GM23338 (cell line): ENCODE measurements around the gene CHAD. TPM values are rescaled to one million over a fixed set of nuclear protein-coding genes. Genes with fewer than 3 reads are reported as not detected.

ENCODE experiments used
- ATAC-seq: fragments of 200-7000 bp; cut with Tn5 transposase; 3 replicates; pipeline ENCODE4 v1.9.1; 2020
- DNase-seq: peaks from one replicate; pipeline ENCODE4 v3.0.0-alpha.2; 2015; ENCODE audit warnings: low spot score
- H2AFZ ChIP-seq: fragments of 200-600 bp; sonication (generic); 2 replicates; pipeline ENCODE4 v1.8.0; 2016; ENCODE audit warnings: antibody characterized with exemption, mild to moderate bottlenecking, moderate library complexity
- H3F3A ChIP-seq: fragments of 200-600 bp; sonication (generic); replicated peaks from 2 replicates; pipeline ENCODE4 v1.8.0; 2017; ENCODE audit warnings: antibody characterized with exemption, mixed run types, low read depth
- H3K27ac ChIP-seq: fragments of 200-600 bp; sonication (generic); 2 replicates; pipeline ENCODE4 v1.6.1; 2016; ENCODE audit warnings: low read depth
- H3K27me3 ChIP-seq: fragments of 200-600 bp; sonication (generic); 2 replicates; pipeline ENCODE4 v1.8.0; 2016; ENCODE audit warnings: mild to moderate bottlenecking, mixed run types, moderate library complexity; ENCODE audit not compliant: insufficient read depth
- H3K36me3 ChIP-seq: fragments of 200-600 bp; sonication (generic); 2 replicates; pipeline ENCODE4 v1.8.0; 2016; ENCODE audit warnings: mild to moderate bottlenecking; ENCODE audit not compliant: insufficient read depth
- H3K4me1 ChIP-seq: fragments of 200-600 bp; sonication (generic); 2 replicates; pipeline ENCODE4 v1.8.0; 2016; ENCODE audit warnings: mild to moderate bottlenecking, moderate library complexity; ENCODE audit not compliant: insufficient read depth
- H3K4me2 ChIP-seq: fragments of 200-600 bp; sonication (generic); 2 replicates; pipeline ENCODE4 v1.7.1; 2017; ENCODE audit warnings: mixed run types
- H3K4me3 ChIP-seq: fragments of 200-600 bp; sonication (generic); 2 replicates; pipeline ENCODE4 v1.6.1; 2016; ENCODE audit warnings: mixed run types
- H3K79me2 ChIP-seq: fragments of 200-600 bp; sonication (generic); replicated peaks from 2 replicates; pipeline ENCODE4 v1.8.0; 2017; ENCODE audit warnings: mild to moderate bottlenecking; ENCODE audit not compliant: insufficient read depth
- H3K9me2 ChIP-seq: fragments of 200-600 bp; sonication (generic); 2 replicates; pipeline ENCODE4 v1.8.0; 2017; ENCODE audit not compliant: insufficient read depth
- H4K20me1 ChIP-seq: fragments of 200-600 bp; sonication (generic); replicated peaks from 2 replicates; pipeline ENCODE4 v1.8.0; 2017; ENCODE audit warnings: mild to moderate bottlenecking; ENCODE audit not compliant: insufficient read depth
- H3K27ac Mint-ChIP-seq: 2 replicates; pipeline ENCODE4 v1.8.0; 2020; ENCODE audit warnings: inconsistent platforms, mild to moderate bottlenecking, moderate library complexity, mixed read lengths
- H3K27me3 Mint-ChIP-seq: 3 replicates; pipeline ENCODE4 v1.8.0; 2022; ENCODE audit warnings: low read depth, mild to moderate bottlenecking, moderate library complexity, mixed read lengths, inconsistent platforms; ENCODE audit not compliant: insufficient read depth, poor library complexity
- H3K36me3 Mint-ChIP-seq: 3 replicates; pipeline ENCODE4 v1.8.0; 2021; ENCODE audit warnings: low read depth, mild to moderate bottlenecking, inconsistent platforms, moderate library complexity, mixed read lengths
- H3K4me1 Mint-ChIP-seq: 3 replicates; pipeline ENCODE4 v1.8.0; 2020; ENCODE audit warnings: mild to moderate bottlenecking, inconsistent platforms, mixed read lengths
- H3K4me3 Mint-ChIP-seq: 3 replicates; pipeline ENCODE4 v1.8.0; 2021; ENCODE audit warnings: moderate library complexity, mild to moderate bottlenecking, inconsistent platforms, mixed read lengths
- H3K9me3 Mint-ChIP-seq: 3 replicates; pipeline ENCODE4 v1.8.0; 2020; ENCODE audit warnings: moderate library complexity, mild to moderate bottlenecking, inconsistent platforms, mixed read lengths
- CREB1 ChIP-seq: fragments of 250-450 bp; sonication (Bioruptor Pico); IDR thresholded peaks from 2 replicates; pipeline ENCODE4 v1.5.0; 2020; ENCODE audit warnings: low read depth, mild to moderate bottlenecking, moderate library complexity
- CTCF ChIP-seq, 2 experiments: fragments of 200-600 bp in 1 of 2; sonication (generic) in 1 of 2; conservative IDR thresholded peaks; 2 replicates each; pipeline versions ENCODE4 v1.5.1 to v1.6.1; 2016 to 2017; ENCODE audit warnings: antibody characterized with exemption in 2 of 2, low read depth in 2 of 2, mild to moderate bottlenecking in 2 of 2, moderate library complexity in 1 of 2
- ETS1 ChIP-seq: IDR thresholded peaks from 2 replicates; pipeline ENCODE4 v1.6.1; 2016; ENCODE audit warnings: antibody characterized with exemption
- EZH2 ChIP-seq: fragments of 200-600 bp; sonication (generic); IDR thresholded peaks from one replicate; pipeline ENCODE4 v1.8.0; 2017; ENCODE audit warnings: antibody characterized with exemption, mild to moderate bottlenecking, low read depth; ENCODE audit not compliant: unreplicated experiment
- EZH2phosphoT487 ChIP-seq: fragments of 200-600 bp; sonication (generic); IDR thresholded peaks from one replicate; pipeline ENCODE4 v1.8.1; 2018; ENCODE audit warnings: antibody characterized with exemption; ENCODE audit not compliant: unreplicated experiment
- JUNB ChIP-seq: IDR thresholded peaks from one replicate; pipeline ENCODE4 v1.6.1; 2016; ENCODE audit warnings: antibody characterized with exemption; ENCODE audit not compliant: unreplicated experiment
- NANOG ChIP-seq: IDR thresholded peaks from 2 replicates; pipeline ENCODE4 v1.6.1; 2016; ENCODE audit warnings: antibody characterized with exemption, borderline replicate concordance
- POLR2AphosphoS5 ChIP-seq: IDR thresholded peaks from 2 replicates; pipeline ENCODE4 v1.6.1; 2016; ENCODE audit warnings: antibody characterized with exemption, low read depth
- REST ChIP-seq: IDR thresholded peaks from one replicate; pipeline ENCODE4 v1.6.1; 2018; ENCODE audit warnings: antibody characterized with exemption; ENCODE audit not compliant: unreplicated experiment
- STAT1 ChIP-seq: IDR thresholded peaks from one replicate; pipeline ENCODE4 v1.6.1; 2016; ENCODE audit warnings: antibody characterized with exemption; ENCODE audit not compliant: unreplicated experiment
- ZNF114 ChIP-seq: fragments of 250-450 bp; sonication (Bioruptor Pico); IDR thresholded peaks from 2 replicates; pipeline ENCODE4 v1.5.0; 2020; ENCODE audit warnings: mild to moderate bottlenecking, moderate library complexity
- ZNF331 ChIP-seq: fragments of 250-450 bp; sonication (Bioruptor Pico); IDR thresholded peaks from 2 replicates; pipeline ENCODE4 v1.5.0; 2020; ENCODE audit warnings: low read depth, mild to moderate bottlenecking, moderate library complexity
- ZNF462 ChIP-seq: fragments of 250-450 bp; sonication (Bioruptor Pico); IDR thresholded peaks from 2 replicates; pipeline ENCODE4 v1.5.0; 2020; ENCODE audit warnings: mild to moderate bottlenecking, moderate library complexity
- polyA plus RNA-seq: library from polyadenylated mRNA; unstranded; fragments of >200 nt; fragmentation: Nextera tagmentation; extraction: Ambion mirVana; gene quantifications from 2 replicates; pipeline ENCODE4 v1.2.1, GENCODE V29; 2016
- total RNA-seq: library from RNA; depleted of rRNA; stranded (reverse); fragments of >200 nt; shearing (Covaris generic); gene quantifications from 2 replicates; pipeline ENCODE4 v1.2.3, GENCODE V29; 2014

Gene CHAD
- total and polyA plus RNA-seq, 2 experiments from 2014 or later, result 0.18 TPM; not detected in 1

GRCh38 chr17:50492214-50492613 lies 23.5 kb upstream of the CHAD start:
- no peaks in the 10 kb centered on the region for H3K36me3 ChIP-seq
- peak overlapping the region; percentile 60; the same call in 1 of the 2 replicates for H2AFZ ChIP-seq
- no peak overlapping the region for H3K27ac ChIP-seq
- H3F3A ChIP-seq, result no peaks in the 10 kb centered on the region
- H3K4me2 ChIP-seq, result no peak overlapping the region
- peaks cover 4% of the 10 kb centered on the region for H3K27me3 Mint-ChIP-seq
- no peaks in the 10 kb centered on the region for H3K9me3 Mint-ChIP-seq
- peaks cover 2% of the 10 kb centered on the region; the same call in 1 of the 3 replicates for H3K4me1 Mint-ChIP-seq
- no peak overlapping the region for H3K27ac Mint-ChIP-seq
- H3K4me3 ChIP-seq, result no peak overlapping the region
- H3K4me3 Mint-ChIP-seq, result no peak overlapping the region
- H3K9me2 ChIP-seq, result no peaks in the 10 kb centered on the region
- no peaks in the 10 kb centered on the region for H3K36me3 Mint-ChIP-seq
- H3K4me1 ChIP-seq, result no peaks in the 10 kb centered on the region
- DNase-seq, result no peak
- H3K79me2 ChIP-seq, result no peaks in the 10 kb centered on the region
- H4K20me1 ChIP-seq, result no peaks in the 10 kb centered on the region
- no peak for ATAC-seq
- no peak for TF ChIP-seq ETS1
- no peak for TF ChIP-seq EZH2phosphoT487
- no peak for TF ChIP-seq NANOG
- no peak for TF ChIP-seq CREB1 (CRISPR knock-in tag)
- TF ChIP-seq POLR2AphosphoS5, result no peak
- no peak for TF ChIP-seq ZNF462 (CRISPR knock-in tag)
- TF ChIP-seq CTCF (conservative IDR thresholded peaks at IDR 0.05; ENCODE audit: low read depth in 2 of 2), result no peak
- TF ChIP-seq ZNF114 (CRISPR knock-in tag), result no peak
- TF ChIP-seq REST, result no peak
- no peak for TF ChIP-seq JUNB
- no peak for TF ChIP-seq EZH2
- no peak for TF ChIP-seq STAT1
- no peak for TF ChIP-seq ZNF331 (CRISPR knock-in tag)
- no peaks in the 10 kb centered on the region for H3K27me3 ChIP-seq
